Epithelial cell of proximal tubule (primary cell): ENCODE data around the gene RGS10. TPM values are rescaled to one million over a fixed set of nuclear protein-coding genes. Genes with fewer than 3 reads are reported as not detected.

Experiments
- DNase-seq: peaks from one replicate; pipeline ENCODE4 v3.0.0-alpha.2; 2011; ENCODE audit warnings: low read depth
- H3K4me3 ChIP-seq: 2 replicates; pipeline ENCODE4 v1.5.1; 2011; ENCODE audit warnings: low read depth, mild to moderate bottlenecking, low read length
- total RNA-seq: library from RNA; depleted of rRNA; stranded (reverse); fragments of >200 nt; gene quantifications from 2 replicates; pipeline ENCODE4 v1.2.3, GENCODE V29; 2015
- TF ChIP-seq, protein P1 (sequence below): conservative IDR thresholded peaks from 2 replicates; pipeline ENCODE4 v1.5.1; 2012; ENCODE audit warnings: low read depth, mild to moderate bottlenecking, low read length

Gene RGS10
- total RNA-seq, 1 donor from 2014 or later: 85.9 TPM

DNA sequence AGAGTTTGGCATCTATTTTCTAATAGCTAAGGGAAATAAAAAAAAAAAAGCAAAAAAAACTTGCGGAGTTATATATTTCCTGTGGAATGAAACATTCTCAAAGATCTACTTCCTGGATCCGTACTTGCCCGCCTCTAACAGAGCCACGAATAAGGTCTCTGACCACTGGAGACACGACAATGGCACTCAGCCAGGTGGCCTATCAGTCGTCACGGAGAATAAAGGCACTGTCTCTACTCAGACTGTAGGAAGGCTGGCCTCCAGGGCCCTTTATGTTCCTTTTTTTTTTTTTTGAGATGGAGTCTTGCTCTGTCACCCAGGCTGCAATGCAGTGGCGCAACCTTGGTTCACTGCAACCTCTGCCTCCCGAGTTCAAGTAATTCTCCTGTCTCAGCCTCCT, 58.7 kb downstream of the RGS10 start:
- no peak for DNase-seq
- TF ChIP-seq, protein P1, sequence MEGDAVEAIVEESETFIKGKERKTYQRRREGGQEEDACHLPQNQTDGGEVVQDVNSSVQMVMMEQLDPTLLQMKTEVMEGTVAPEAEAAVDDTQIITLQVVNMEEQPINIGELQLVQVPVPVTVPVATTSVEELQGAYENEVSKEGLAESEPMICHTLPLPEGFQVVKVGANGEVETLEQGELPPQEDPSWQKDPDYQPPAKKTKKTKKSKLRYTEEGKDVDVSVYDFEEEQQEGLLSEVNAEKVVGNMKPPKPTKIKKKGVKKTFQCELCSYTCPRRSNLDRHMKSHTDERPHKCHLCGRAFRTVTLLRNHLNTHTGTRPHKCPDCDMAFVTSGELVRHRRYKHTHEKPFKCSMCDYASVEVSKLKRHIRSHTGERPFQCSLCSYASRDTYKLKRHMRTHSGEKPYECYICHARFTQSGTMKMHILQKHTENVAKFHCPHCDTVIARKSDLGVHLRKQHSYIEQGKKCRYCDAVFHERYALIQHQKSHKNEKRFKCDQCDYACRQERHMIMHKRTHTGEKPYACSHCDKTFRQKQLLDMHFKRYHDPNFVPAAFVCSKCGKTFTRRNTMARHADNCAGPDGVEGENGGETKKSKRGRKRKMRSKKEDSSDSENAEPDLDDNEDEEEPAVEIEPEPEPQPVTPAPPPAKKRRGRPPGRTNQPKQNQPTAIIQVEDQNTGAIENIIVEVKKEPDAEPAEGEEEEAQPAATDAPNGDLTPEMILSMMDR: no peak
- no peak overlapping the region for H3K4me3 ChIP-seq

DNA sequence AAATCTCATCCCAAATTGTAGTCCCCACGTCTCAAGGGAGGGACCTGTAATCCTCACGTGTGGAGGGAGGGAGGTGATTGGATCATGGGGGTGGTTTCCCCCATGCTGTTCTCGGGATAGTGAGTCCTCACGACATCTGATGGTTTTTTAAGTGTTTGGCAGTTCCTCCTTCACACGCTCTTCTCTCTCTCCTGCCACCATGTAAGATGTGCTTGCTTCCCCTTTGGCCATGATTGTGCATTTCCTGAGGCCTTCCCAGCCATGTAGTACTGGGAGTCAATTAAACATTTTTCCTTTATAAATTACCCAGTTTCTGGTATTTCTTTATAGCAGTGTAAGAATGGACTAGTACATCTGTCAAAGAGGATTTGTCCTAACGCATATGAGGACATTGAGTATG, 59.5 kb downstream of the RGS10 start:
- no peak for DNase-seq
- TF ChIP-seq, protein P1: no peak
- no peak overlapping the region for H3K4me3 ChIP-seq

DNA sequence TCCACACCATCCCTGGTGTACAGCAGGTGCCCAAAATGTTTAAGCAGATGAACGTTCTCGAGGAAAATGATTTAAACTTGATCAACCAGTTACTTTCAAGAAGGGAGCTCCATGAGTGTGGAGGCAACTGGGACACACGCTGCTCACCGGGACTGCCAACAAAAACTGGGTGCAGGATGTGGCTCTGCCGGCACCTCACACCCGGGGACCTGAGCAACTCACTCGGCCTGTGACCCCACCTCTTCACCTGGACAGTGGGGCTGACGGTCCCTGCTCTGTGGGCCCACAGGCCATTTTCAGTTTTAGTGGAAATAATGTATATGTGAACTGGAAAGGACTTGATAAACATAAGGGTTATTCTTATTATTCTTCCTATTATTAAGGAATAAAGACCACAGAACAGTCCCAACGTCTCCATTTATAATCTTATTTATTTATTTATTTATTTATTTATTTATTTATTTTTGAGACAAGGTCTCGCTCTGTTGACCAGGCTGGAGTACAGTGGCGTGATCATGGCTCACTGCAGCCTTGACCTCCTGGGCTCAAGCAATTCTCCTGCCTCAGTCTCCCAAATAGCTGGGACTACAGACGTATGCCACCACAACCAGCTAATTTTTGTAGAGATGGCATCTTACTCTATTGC, 60.6 kb downstream of the RGS10 start:
- H3K4me3 ChIP-seq: no peak overlapping the region
- no peak for DNase-seq
- TF ChIP-seq, protein P1: no peak

DNA sequence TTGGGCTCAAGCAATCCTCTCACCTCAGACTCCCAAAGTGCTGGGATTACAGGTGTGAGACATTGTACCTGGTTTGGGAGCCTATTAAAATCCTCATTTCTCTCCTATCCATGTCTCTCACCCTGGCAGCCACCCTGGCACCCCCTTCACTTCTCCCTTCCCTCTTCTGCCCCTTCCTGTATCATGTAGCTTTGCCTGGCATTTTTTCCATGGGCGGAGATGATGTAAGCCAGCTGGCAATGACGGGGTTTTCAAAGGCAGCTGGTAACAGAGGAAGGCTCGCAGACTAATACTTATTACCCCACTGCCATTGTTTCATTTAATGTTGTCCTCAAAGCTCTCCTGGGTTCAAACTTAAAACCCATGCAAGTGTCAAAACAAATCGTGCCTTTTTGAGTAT, 61.9 kb downstream of the RGS10 start:
- no peak overlapping the region for H3K4me3 ChIP-seq
- TF ChIP-seq, protein P1: no peak
- DNase-seq: no peak

DNA sequence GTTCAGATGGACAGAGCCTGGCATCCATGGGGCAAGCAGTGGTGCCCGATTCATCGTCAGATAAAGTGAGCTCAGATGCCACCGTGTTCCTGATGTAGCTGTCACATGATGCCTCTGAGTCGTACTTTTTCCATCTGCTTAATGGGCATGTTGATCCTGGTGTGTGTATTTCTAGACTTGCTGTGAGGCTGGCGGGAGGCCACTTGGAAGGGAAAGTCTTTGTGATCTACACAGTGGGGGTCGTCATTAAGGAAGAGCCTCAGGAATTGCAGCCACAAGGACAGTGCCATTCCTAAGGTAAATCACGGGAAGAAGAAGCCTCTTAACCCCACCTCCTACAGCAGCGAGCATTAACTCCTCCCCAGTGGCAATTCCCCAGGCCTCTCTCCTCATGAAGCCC, 63.0 kb downstream of the RGS10 start:
- no peak for DNase-seq
- TF ChIP-seq, protein P1: no peak
- H3K4me3 ChIP-seq: no peak overlapping the region

DNA sequence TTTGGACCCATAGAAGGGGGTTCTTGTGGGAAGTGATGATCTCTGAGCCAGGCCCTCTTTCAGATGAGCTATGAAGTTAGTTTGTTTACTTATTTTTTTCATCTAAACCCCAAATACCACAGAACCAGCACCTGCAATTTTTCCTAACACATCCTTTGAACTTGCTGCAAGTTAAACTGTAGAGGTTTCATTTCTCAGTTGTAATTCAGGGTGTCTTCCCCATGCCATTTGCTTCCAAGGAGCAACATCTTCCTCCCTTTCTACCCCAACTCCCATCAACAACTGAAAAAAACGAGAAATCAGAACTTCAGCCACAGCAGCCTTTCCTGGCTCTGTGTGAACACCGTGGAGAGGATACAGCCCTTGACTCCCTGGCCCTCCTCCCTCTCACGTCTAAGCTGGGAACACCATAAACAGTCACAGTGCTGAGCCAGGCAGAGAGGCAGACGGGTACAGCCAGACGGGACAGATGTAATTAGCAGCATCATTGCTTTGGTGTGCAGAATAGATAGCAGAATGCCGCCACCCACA, 63.6 kb downstream of the RGS10 start:
- no peak for DNase-seq
- no peak overlapping the region for H3K4me3 ChIP-seq
- TF ChIP-seq, protein P1: no peak
